ENCODE measurements around the gene HAPLN3. TPM values are rescaled to one million over a fixed set of nuclear protein-coding genes. Genes with fewer than 3 reads are reported as not detected.

HAPLN3 gene
- total and polyA plus RNA-seq, 2 donors (not counting 3 experiments of a cell fraction or from before 2014, with no cell fraction given): 57.6 to 130 TPM

DNA sequence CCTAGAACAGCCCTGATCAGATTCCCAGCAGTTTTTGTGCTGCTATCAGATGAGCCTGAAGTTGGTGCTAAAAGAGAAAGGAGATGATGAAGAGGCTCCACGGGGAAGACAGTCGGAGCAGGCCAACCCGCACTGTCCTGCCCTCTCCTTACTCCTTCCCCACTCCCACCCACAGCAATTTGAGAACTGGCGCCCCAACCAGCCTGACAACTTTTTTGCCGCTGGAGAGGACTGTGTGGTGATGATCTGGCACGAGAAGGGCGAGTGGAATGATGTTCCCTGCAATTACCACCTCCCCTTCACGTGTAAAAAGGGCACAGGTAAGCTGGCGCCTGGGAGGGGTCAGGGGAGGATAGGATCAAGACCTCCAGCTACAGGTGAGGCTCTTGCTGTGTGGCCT, 22.6 kb downstream of the HAPLN3 start:
- H3K27me3 ChIP-seq (ENCODE audit: control insufficient read depth in 2 of 2, insufficient read depth in 2 of 2, low read length in 2 of 2): peaks cover 0 to 5% of the 10 kb centered on the region in 2 experiments
- no peaks in the 10 kb centered on the region for H3K9me3 ChIP-seq (replicated peaks; ENCODE audit: control insufficient read depth, insufficient read depth, low read length)
- POLR2A ChIA-PET: no interaction called here
- H3K36me3 ChIP-seq (ENCODE audit: control insufficient read depth in 2 of 2, extremely low read depth in 1 of 2, insufficient read depth in 2 of 2, low read length in 2 of 2): peaks cover 0 to 13% of the 10 kb centered on the region in 2 experiments
- H3K9me1 ChIP-seq (replicated peaks; ENCODE audit: control insufficient read depth, extremely low read depth, insufficient read depth, low read length): no peaks in the 10 kb centered on the region
- H3K4me1 ChIP-seq (ENCODE audit: control insufficient read depth, extremely low read depth, insufficient read depth, low read length): no peaks in the 10 kb centered on the region
- no TSS peak for BruUV-seq (replicated peaks)
- no peaks in the 10 kb centered on the region for H4K20me1 ChIP-seq (replicated peaks; ENCODE audit: control insufficient read depth, extremely low read depth, insufficient read depth, low read length)
- dilution Hi-C loops (cut with MboI; ENCODE audit: extremely low pct_ligation_motif_present, low sequenced_read_pairs) (no loop called here), intact Hi-C loops (cut with micrococcal nuclease) (no loop called here)
- no peak overlapping the region for H3K27ac ChIP-seq (ENCODE audit: insufficient read depth, low read depth, low read length)
- no peak overlapping the region for H2AFZ ChIP-seq (ENCODE audit: low read depth, low read length)
- H3K4me3 ChIP-seq (replicated peaks in 1 of 3; ENCODE audit: insufficient read depth in 1 of 3, low read depth in 1 of 3, low read length in 3 of 3): no peak overlapping the region
- TF ChIP-seq, protein P1, sequence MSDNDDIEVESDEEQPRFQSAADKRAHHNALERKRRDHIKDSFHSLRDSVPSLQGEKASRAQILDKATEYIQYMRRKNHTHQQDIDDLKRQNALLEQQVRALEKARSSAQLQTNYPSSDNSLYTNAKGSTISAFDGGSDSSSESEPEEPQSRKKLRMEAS (IDR thresholded peaks at IDR 0.05; ENCODE audit: insufficient read depth, insufficient read length): no peak
- TF ChIP-seq POLR2AphosphoS5 (IDR thresholded peaks at IDR 0.05; ENCODE audit: insufficient read depth, low read depth, low read length) (no peak), POLR2A (IDR thresholded peaks at IDR 0.05; ENCODE audit: low read depth, low read length) (no peak), FOS (IDR thresholded peaks at IDR 0.05; ENCODE audit: borderline replicate concordance, insufficient read depth, low read length) (no peak), MYC (IDR thresholded peaks at IDR 0.05; ENCODE audit: low read depth, low read length) (no peak), JUN (IDR thresholded peaks at IDR 0.05; ENCODE audit: borderline replicate concordance, insufficient read depth, insufficient read length, low read depth) (no peak), GATA2 (IDR thresholded peaks at IDR 0.05; ENCODE audit: insufficient read depth, insufficient read length, low read depth, low read length) (no peak), EZH2 (IDR thresholded peaks at IDR 0.05; ENCODE audit: borderline replicate concordance, low read depth, low read length, severe bottlenecking) (no peak)
- TF ChIP-seq, protein P2, sequence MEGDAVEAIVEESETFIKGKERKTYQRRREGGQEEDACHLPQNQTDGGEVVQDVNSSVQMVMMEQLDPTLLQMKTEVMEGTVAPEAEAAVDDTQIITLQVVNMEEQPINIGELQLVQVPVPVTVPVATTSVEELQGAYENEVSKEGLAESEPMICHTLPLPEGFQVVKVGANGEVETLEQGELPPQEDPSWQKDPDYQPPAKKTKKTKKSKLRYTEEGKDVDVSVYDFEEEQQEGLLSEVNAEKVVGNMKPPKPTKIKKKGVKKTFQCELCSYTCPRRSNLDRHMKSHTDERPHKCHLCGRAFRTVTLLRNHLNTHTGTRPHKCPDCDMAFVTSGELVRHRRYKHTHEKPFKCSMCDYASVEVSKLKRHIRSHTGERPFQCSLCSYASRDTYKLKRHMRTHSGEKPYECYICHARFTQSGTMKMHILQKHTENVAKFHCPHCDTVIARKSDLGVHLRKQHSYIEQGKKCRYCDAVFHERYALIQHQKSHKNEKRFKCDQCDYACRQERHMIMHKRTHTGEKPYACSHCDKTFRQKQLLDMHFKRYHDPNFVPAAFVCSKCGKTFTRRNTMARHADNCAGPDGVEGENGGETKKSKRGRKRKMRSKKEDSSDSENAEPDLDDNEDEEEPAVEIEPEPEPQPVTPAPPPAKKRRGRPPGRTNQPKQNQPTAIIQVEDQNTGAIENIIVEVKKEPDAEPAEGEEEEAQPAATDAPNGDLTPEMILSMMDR (IDR thresholded peaks at IDR 0.05; ENCODE audit: extremely low read depth in 1 of 2, insufficient read depth in 1 of 2, low read depth in 1 of 2, low read length in 2 of 2): no peak
- CTCF ChIA-PET: interaction anchor here (1.2 kb wide), 2 partner anchors 32 to 248 kb away, joined by 5 to 8 read pairs; no protein-coding TSS in a partner anchor
- H3K79me2 ChIP-seq (ENCODE audit: control insufficient read depth, insufficient read depth, low read length): no peaks in the 10 kb centered on the region
- H3K4me2 ChIP-seq (ENCODE audit: insufficient read depth, low read length): no peak overlapping the region
- no peak overlapping the region for H3K9ac ChIP-seq (replicated peaks; ENCODE audit: extremely low read depth, insufficient read depth, low read length)
- no peak for DNase-seq (ENCODE audit: low read depth, low spot score)
- no peak for FAIRE-seq
